ENCODE results near the gene ZNF343.
A peak's percentile ranks its signal among the peaks of the same experiment; 100 is the strongest.

The ZNF343 gene

DNA sequence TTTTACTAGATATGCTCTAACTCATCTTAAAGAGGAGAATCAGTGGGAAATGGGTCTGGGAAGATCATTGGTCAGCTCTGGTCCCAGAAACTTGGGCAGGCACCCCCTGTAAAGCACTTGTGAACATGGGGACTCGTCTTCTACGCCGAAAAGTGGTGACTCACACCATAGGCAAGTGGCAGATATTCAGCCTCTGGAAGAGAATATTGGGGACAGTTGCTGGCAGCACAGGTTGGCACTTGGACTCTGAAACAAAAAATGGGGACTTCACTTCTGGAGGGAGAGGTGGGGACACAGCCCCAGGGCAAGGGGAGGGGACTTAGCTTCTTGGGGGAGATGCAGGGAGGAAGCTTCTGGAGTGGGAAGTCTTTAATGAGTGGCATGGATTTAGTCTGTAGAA, 11.9 kb upstream of the ZNF343 start:
- H3K4me3 ChIP-seq (ENCODE audit: control insufficient read depth, low read depth, low read length): no peak overlapping the region
- TF ChIP-seq CTCF (conservative IDR thresholded peaks at IDR 0.05; ENCODE audit: control insufficient read depth, insufficient read depth, low read depth, low read length): no peak
- DNase-seq (ENCODE audit: low read depth): no peak

GRCh38 chr20:2519115-2519809, 10.5 kb upstream of the ZNF343 start:
- peak; percentile 58 for DNase-seq (ENCODE audit: low read depth)
- no peak for TF ChIP-seq CTCF (conservative IDR thresholded peaks at IDR 0.05; ENCODE audit: control insufficient read depth, insufficient read depth, low read depth, low read length)
- no peak overlapping the region for H3K4me3 ChIP-seq (ENCODE audit: control insufficient read depth, low read depth, low read length)

- no peak for TF ChIP-seq CTCF (conservative IDR thresholded peaks at IDR 0.05; ENCODE audit: control insufficient read depth, insufficient read depth, low read depth, low read length)
- H3K4me3 ChIP-seq (ENCODE audit: control insufficient read depth, low read depth, low read length): no peak overlapping the region
- no peak for DNase-seq (ENCODE audit: low read depth)
Measured at GRCh38 chr20:2518558-2518957, 9.8 kb upstream of the ZNF343 start.

GRCh38 chr20:2518096-2518495, 9.4 kb upstream of the ZNF343 start:
- H3K4me3 ChIP-seq (ENCODE audit: control insufficient read depth, low read depth, low read length): no peak overlapping the region
- DNase-seq (ENCODE audit: low read depth): no peak
- no peak for TF ChIP-seq CTCF (conservative IDR thresholded peaks at IDR 0.05; ENCODE audit: control insufficient read depth, insufficient read depth, low read depth, low read length)

DNA sequence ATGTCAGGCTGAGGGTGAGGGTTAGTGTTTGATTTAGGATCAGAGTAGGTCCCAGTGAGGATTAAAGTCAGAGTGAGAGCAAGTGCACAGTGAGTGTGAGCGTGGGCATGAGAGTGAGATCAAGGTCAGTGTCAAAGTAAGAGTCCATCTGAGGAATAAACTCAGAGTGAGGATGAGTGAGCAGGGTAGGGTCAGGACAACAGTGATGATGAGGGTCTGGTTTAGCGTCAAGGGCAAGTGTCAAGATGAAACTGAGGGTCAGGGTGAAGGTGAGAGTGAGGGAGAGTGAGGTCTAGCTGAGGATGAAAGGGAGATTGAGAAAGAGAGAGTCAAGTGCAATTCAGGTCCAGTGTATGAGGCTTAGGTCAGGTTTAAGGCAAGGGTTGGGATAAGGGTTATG, 7.7 kb upstream of the ZNF343 start:
- no peak for TF ChIP-seq CTCF (conservative IDR thresholded peaks at IDR 0.05; ENCODE audit: control insufficient read depth, insufficient read depth, low read depth, low read length)
- DNase-seq (ENCODE audit: low read depth): no peak
- no peak overlapping the region for H3K4me3 ChIP-seq (ENCODE audit: control insufficient read depth, low read depth, low read length)

- H3K4me3 ChIP-seq (ENCODE audit: control insufficient read depth, low read depth, low read length): no peak overlapping the region
- no peak for DNase-seq (ENCODE audit: low read depth)
- TF ChIP-seq CTCF (conservative IDR thresholded peaks at IDR 0.05; ENCODE audit: control insufficient read depth, insufficient read depth, low read depth, low read length): no peak
Measured at GRCh38 chr20:2515203-2515602, 6.5 kb upstream of the ZNF343 start.

DNA sequence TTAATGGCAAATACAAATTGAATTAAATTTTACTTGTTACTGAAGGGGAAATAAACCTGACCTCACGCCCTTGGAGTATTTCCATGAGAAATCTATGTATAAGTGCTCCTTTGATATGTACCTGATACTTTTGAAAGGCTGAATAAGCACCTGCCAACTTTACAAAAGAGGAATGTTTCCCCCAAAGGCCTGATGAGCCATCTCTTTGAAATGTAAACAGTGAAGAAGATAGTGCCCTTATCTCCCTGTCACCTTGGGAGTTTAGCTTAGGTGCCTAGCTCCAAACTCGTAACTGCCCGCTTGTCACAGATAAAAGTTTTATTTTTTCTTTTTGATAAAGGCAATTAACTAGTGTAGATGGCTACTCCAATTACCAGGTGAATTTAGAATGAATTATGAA, 1.1 kb upstream of the ZNF343 start:
- TF ChIP-seq CTCF (conservative IDR thresholded peaks at IDR 0.05; ENCODE audit: control insufficient read depth, insufficient read depth, low read depth, low read length): no peak
- H3K4me3 ChIP-seq (ENCODE audit: control insufficient read depth, low read depth, low read length): peak overlapping the region; percentile 94
- no peak for DNase-seq (ENCODE audit: low read depth)

Measured in fibroblast of mammary gland (primary cell).